HG03378 (cell line): ENCODE results near the gene WDR33.
"Not testable (repeated sequence)": the region's sequence is repeated elsewhere in the genome, so short reads cannot be mapped to it uniquely, and the experiment has no call there.

Experiments used
- ATAC-seq: cut with Tn5 transposase; IDR thresholded peaks from one replicate; pipeline ENCODE4 v1.9.1; 2021; ENCODE audit warnings: mild to moderate bottlenecking, moderate library complexity; ENCODE audit not compliant: unreplicated experiment

Gene WDR33

DNA sequence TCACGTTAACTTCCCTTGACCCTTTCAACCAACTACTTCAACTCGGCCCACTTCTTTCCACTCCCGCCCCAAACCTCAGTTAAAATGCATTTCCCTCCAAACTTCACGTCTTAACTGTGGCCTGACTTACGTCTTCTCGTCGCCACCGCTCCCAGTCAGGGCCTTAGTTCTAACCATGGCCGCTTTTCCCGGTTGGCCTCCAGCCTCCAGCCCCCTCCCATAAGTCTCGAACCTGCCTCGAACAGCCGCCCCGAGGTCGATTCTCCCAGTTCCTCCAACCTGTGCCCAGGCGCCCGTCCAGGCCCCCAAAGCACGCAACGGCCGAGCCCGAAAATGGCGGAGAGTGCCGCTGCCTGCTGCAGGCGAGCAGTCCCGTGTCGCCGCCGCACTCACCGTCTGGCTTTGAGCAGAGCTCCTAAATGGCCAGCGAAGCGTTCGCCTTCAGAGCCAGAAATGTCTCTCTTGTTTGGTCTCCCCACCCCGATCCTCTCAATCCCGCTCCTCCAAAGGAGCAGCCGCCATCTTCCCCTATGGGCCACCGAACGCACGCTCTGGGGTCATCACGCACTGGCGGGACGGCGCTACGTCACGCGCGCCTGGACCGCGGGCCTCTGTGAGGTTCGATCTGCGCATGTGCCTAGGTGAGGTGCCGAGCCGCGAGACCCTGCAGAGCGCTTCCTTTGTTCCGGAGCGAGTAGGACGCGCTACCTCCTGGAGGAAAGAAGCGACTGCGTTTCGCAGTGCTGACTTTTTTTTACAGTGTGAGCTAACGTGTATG lies at the start of gene WDR33:
WDR33 (minus strand) TSS at position 553 of the 778 bp plus-strand sequence. CDS start 40,190 bp downstream, outside the sequence.
- peak; percentile 93 for ATAC-seq

DNA sequence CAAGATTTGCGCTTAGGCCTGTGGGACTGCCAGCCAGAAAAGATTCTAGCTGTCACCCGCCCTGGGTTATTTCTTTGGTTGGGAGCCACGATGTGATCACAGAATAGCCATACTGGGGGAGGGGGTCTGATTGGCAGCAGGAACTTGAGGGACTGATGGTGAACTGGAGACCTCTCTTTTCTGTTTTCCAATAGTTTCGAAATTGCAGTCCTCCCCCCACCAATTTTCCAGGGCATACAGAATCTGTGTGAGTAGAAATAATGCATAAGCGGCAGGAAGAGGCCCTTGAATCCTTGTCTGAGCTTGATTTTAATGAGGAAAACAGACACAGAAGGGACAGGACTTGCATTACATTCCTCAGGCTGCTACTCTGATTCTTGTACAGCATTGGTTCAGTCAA lies 49.2 kb upstream of the WDR33 start:
- no peak for ATAC-seq

DNA sequence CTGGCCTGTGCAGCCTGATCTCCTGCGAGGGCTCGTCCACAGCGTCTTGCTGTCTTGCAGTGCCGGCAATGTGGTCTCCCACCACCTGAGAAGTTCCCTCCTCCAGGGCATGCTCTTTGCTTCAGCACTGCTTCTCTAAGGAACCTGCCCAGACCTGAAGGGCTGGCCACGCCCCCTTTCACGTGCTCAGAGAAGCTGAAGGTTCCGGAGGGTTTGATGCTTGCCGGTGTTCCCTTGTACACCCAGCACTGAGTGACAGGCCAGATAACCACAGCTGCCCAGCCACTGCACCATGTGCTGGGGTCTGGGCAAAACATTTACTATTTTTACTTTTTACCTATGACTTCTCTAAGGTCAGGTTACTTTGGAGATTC lies 48.7 kb upstream of the WDR33 start:
- no peak for ATAC-seq

DNA sequence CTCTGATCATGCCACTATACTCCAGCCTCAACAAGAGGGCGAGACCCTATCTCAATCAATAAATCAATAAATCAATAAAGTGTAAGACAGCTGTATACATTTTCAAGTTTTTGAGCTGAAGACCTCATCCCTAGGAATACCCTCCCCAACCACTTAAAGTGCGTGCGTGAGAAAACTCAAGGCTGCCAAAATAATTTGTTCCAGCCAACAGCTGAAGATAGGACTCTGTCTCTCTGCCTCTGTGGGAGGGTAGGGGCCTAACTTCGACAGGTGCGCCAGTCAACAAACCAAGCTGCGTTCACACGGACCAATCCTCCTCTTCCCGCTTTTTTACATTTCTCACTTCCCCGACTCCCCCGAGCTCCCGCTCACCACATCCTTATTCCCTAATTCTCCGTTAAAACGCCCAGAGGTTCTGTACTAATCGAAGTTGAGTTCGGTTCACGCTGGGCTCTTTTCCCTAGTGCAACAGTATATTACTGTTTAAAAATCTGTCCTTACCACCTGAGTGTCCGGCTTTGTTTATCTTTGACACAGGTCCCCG lies 46.4 kb upstream of the WDR33 start:
- ATAC-seq: no peak

DNA sequence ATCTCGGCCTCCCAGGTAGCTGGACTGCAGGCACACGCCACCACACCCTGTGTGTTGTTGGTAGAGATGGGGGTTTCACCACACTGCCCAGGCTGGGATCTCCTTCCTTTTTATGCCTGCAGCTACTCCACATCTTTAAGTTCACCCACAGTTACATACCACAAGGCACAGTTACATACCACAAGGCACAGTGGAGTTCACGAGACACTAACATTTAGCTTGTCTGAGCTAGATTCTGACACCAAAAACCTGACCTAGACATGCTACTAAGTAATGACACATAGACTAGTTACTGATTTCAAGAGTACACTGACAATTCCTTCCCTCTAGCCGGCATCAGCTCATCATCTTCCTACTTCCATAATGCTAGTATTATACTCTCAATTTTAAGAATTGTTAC lies 42.7 kb upstream of the WDR33 start:
- ATAC-seq: no peak

DNA sequence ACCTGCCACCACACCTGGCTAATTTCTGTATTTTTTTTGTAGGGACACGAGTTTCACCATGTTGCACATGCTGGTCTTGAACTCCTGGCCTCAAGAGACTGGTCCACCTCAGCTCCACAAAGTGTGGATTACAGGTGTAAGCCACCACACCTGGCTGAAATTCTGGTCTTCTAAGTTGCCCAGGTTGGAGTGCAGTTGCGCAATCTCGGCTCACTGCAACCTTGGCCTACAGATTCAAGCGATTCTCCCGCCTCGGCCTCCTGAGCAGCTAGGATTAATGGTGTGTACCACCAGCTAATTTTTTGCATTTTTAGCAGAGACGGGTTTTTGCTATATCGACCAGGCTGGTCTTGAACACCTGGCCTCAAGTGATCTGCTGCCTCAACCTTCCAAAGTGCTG lies 41.4 kb upstream of the WDR33 start:
- ATAC-seq: no peak

DNA sequence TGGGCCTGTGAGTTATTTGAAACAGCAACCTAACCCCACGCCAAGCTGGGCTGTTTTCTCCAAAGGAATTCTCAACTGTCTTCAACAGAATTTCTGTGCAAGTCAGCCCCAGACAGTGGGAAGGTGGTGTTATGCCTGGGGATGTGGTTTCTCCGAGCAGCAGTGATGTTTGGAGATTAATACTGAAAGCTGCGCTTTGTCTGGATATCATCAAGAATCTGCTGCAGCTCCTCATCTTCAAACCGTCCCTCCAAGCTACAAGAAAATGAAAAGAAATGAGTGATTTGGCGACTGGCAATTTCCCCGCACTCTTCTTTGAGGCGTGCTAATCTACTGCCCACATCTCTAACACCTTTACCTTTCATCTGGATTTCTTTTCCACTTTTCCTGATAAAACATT lies 37.0 kb upstream of the WDR33 start:
- ATAC-seq: no peak

DNA sequence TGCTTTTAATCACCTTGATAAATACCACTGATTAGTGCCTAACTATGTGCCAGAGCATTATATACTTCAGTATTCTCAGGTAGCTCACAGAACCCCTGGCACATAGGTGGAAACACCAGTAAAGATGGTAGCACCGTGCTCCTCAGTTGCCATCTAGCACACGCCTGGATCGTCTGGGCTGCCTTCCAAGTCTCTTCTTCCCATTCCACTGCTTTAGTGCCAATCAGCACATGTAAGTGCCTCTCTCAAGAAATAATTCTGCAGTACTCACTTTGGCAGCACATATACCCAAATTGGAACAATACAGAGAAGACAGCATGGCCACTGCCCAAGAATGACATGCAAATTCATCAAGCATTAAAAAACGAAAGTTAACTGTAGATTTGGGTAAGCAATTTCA lies 34.0 kb upstream of the WDR33 start:
- ATAC-seq: no peak

DNA sequence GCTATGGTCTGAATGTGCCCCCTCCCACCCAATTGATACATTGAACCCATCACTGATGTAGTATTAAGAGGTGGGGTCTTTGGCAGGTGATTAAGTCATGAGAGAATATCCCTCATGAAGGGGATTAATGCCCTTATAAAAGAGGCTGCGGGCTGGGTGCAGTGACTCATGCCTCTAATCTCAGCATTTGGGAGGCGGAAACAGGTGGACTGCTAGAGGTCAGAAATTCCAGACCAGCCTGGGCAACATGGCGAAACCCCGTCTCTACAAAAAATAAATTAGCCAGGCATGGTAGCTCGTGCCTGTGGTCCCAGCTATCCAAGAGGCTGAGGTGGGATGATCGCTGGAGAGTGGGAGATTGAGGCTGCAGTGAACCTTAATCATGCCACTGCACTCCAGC lies 32.7 kb upstream of the WDR33 start:
- ATAC-seq: no peak

DNA sequence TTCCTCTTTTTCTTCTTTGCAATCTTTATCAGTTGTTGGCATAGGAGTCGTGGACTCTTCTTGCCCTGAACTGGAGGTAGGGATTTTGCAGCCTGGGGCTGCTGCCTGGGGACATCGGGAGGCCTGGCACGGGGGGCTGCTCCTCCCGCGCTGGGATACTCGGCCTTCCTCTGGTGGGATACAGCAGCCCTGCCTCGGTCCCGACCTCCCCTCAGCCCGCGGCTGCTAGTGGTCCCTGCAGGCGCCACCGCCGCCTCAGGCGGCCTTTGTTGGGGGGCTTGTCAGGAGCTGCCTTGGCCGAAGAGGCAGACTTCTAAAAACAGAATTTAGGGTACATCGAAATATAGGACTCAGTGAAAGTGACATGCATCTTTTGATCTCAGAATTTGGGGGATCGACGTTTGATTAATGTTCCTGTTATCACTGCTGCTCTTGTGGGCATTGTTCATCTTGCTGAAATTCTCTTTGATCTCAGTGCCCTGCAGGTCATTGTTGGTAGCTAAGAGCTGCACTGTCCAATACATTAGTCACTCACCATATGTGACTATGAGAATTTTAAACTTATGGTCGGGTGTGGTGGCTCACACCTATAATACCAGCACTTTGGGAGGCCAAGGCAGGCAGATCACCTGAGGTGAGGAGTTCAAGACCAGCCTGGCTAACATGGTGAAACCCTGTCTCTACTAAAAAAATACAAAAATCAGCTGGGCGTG lies 30.7 kb upstream of the WDR33 start:
- no peak for ATAC-seq

DNA sequence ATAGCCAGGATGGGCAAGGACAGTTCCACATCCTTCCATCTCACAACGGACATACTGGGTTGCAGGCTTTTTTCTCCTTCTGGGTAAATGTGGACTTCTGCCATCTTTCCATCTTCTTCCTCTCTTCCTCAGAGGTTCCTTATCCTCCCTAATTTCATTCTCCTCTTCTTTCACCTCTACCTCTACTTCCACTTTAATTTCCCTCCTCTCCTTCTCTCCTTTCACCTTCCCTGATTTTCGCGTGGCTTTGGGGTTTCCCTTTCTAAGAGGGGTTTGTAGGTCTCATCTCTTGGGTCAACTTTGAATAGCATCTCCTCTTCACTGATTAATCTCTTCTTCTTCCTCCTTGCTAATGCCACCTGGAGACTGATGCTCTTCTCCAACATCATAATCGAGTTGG lies 29.9 kb upstream of the WDR33 start:
- ATAC-seq: no peak

DNA sequence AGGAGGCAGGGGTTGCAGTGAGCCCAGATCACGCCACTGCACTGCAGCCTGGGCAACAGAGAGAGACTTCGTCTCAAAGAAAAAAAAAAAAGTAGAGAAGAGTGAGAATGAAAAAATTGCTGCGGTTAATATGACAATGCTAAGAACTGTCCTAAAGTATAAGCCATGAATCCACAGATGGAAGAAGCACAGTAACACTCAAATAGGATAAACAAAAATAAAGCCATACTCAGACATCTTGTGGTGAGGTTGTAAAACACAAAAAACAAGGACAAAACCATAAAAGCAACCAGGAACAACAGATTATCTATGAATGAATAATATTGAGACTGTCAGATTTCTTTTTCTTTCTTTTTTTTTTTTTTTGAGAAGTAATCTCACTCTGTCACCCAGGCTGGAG lies 24.0 kb upstream of the WDR33 start:
- no peak for ATAC-seq

DNA sequence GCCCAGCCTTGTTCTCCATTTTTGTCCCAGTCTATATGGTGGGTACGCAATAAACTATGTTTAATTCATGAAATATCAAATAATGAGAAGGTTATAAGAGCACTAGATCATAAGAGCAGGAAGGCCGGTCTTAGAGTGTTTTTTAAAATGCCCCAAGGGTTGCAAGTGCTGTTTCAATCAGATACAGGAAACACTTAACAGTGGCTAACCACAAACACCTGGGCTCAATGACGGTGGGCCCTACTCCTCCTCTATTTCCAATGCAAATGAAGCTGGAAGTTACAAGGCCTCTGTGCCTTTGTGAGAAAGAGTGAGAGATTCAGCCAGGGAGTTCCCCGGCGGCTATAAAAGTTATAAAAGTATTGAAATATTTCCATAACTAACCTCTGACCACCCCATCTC lies 18.9 kb upstream of the WDR33 start:
- peak; percentile 99 for ATAC-seq

DNA sequence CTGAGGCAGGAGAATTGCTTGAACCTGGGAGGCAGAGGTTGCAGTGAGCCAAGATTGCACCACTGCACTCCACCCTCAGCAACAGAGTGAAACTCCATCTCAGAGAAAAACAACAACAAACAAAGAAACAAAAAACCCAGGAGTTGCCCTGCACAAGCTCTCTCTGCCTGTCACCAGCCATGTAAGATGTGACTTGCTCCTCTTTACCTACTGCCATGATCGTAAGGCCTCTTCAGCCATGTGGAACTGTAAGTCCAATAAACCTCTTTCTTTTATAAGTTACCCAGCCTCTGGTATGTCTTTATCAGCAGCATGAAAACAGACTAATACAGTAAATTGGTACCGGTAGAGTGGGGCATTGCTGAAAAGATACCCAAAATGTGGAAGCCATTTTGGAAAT lies 15.7 kb upstream of the WDR33 start:
- not testable (repeated sequence) for ATAC-seq

DNA sequence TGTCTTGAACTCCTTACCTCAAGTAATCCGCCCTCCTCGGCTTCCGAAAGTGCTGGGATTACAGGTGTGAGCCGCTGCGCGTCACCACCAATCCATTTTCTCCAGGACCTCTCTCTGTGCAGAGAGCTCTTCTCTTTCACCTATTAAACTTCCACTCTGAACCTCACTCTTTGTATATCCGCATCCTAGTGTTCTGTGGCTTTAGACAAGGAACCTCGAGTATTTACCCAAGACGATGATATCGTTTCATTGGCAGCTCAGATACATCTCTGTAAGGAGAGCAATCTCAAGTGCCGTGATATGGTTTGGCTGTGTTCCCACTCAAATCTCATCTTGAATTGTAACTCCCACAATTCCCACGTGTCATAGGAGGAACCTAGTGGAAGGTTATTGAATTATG lies 15.1 kb upstream of the WDR33 start:
- no peak for ATAC-seq

DNA sequence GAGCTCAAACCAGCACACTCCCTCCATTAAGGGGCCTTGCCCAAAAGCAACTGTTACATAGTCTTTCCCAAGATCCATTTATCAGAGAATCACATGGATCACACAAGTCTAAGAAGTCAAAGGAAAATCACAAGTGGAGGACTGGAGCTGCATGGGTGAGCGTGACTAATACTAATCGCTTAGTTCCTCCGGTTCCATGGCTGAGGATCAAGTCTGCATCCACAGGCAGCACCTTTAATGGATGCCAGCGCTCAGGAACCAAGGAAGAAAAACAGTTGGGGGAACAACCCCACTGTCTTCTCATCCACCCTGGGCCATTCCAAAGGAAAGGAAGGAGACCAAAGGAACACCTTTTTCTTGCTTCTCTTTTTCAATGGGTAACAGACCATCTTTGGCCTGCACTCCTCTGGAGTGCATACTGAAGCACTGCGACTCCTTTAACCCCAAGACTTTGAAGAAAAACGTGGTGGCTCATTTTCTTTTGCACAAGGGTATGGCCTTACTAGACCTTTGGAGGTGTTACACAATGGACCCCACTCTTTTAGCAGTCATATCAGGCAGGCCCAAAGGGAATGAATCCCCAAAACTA lies 9.2 kb upstream of the WDR33 start:
- ATAC-seq: no peak

DNA sequence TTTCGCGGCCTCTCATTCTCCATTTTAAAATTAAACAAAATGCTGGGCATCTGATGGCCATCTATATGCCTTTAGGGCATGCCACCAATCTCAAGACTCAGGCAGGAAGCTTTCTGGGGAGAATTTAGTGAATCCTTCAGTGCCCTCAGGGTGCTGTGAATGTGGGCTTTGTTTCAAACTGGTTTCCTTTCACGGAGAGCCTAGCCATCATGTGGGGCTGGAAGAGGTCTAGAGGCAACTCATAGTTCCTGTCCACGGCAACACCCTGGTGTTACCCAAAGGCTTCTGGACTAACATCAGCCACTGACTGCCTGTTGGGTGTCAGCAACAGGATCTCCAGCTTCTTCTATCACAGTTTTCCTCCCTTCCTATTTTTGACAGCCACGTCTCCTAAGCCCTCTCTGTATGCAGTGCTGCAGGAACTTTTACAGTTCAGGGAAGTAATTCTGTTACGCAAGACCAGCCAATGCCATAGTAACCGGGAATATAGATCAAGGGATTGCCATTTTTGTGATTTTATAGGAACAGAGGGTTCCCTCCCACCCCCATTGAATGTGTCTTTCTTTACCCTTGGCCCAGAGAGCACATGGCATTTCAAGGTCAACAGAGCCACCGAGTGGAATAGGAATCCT lies 7.9 kb upstream of the WDR33 start:
- no peak for ATAC-seq

DNA sequence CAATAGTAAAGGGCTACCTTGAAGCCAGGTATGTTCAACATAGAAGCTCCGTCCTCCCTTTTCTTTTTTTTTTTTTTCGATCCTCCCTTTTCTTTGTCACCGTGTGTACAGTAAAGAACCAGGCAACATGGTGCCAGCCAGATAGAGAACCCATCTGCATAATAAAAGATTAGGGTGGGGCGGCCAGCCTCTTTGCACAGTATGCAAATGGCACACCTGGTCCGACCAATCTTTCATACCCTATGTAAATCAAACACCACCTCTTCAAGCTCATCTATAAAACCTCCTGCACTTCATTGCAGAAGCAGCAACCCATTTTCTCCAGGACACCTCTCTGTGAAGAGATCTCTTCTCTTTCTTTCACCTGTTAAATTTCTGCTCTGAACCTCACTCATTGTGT lies 7.3 kb upstream of the WDR33 start:
- no peak for ATAC-seq

DNA sequence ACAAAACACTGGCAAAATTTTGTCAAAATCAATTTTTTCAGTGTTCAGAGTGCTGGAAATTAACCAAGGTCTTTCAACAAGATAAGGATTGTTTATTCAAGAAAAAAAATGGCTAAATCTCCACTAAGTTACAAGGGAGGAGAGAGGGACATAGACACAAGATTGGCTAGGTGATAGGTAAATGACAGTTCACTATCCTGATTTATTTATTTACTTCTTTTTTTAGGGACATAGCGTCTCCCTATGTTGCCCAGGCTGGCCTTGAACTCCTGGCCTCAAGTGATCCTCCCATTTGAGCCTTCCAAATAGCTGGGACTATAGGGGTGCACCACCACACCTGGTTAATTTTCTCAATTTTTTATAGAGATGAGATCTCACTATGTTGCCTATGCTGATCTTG lies 3.7 kb upstream of the WDR33 start:
- no peak for ATAC-seq

DNA sequence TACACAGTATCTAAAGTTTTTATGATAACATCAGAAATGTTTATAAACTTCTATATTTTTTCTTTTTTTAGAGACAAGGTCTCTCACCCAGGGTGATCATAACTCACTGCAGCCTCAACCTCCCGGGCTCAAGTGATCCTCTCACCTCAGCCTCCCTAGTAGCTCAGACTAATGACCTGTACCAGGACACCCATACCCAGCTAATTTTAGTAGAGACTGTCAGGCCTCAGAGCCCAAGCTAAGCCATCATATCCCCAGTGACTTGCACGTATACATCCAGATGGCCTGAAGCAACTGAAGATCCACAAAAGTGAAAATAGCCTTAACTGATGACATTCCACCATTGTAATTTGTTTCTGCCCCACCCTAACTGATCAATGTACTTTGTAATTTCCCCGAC lies 1.5 kb upstream of the WDR33 start:
- not testable (repeated sequence) for ATAC-seq
